A549 (cell line): ENCODE measurements around the gene RYR1.
"Not testable (repeated sequence)": the region's sequence is repeated elsewhere in the genome, so short reads cannot be mapped to it uniquely, and the experiment has no call there.

Experiments used
- ESRRA ChIP-seq: fragments of 150-350 bp; IDR thresholded peaks from 2 replicates; pipeline ENCODE4 v1.6.1; 2014; ENCODE audit warnings: mild to moderate bottlenecking, low read length, borderline replicate concordance
- PHF8 ChIP-seq: fragments of 200-600 bp; sonication (generic); IDR thresholded peaks from 2 replicates; pipeline ENCODE4 v1.6.1; 2016; ENCODE audit warnings: low read depth, mild to moderate bottlenecking, antibody characterized with exemption, moderate library complexity, borderline replicate concordance
- TF ChIP-seq, protein P1 (sequence below): fragments of >200 bp; sonication (Bioruptor Twin); formaldehyde crosslinking; IDR thresholded peaks from 3 replicates; pipeline ENCODE4 v1.6.1; 2016
- TF ChIP-seq, protein P2 (sequence below): fragments of 250-450 bp; sonication (Bioruptor Pico); IDR thresholded peaks from 2 replicates; pipeline ENCODE4 v1.5.0; 2021; ENCODE audit warnings: mild to moderate bottlenecking, moderate library complexity, borderline replicate concordance

DNA sequence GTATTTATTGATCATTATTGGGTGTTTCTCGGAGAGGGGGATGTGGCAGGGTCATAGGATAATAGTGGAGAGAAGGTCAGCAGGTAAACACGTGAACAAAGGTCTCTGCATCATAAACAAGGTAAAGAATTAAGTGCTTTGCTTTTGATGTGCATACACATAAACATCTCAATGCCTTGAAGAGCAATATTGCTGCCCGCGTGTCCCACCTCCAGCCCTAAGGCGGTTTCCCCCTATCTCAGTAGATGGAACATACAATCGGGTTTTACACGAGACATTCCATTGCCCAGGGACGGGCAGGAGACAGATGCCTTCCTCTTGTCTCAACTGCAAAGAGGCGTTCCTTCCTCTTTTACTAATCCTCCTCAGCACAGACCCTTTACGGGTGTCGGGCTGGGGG is 197.8 kb downstream of the RYR1 start:
- TF ChIP-seq, protein P1, sequence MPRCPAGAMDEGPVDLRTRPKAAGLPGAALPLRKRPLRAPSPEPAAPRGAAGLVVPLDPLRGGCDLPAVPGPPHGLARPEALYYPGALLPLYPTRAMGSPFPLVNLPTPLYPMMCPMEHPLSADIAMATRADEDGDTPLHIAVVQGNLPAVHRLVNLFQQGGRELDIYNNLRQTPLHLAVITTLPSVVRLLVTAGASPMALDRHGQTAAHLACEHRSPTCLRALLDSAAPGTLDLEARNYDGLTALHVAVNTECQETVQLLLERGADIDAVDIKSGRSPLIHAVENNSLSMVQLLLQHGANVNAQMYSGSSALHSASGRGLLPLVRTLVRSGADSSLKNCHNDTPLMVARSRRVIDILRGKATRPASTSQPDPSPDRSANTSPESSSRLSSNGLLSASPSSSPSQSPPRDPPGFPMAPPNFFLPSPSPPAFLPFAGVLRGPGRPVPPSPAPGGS: not testable (repeated sequence)
- not testable (repeated sequence) for TF ChIP-seq PHF8, ESRRA
- TF ChIP-seq, protein P2, sequence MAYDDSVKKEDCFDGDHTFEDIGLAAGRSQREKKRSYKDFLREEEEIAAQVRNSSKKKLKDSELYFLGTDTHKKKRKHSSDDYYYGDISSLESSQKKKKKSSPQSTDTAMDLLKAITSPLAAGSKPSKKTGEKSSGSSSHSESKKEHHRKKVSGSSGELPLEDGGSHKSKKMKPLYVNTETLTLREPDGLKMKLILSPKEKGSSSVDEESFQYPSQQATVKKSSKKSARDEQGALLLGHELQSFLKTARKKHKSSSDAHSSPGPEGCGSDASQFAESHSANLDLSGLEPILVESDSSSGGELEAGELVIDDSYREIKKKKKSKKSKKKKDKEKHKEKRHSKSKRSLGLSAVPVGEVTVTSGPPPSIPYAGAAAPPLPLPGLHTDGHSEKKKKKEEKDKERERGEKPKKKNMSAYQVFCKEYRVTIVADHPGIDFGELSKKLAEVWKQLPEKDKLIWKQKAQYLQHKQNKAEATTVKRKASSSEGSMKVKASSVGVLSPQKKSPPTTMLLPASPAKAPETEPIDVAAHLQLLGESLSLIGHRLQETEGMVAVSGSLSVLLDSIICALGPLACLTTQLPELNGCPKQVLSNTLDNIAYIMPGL (CRISPR knock-in tag): not testable (repeated sequence)
